Brain microvascular endothelial cell (primary cell): ENCODE results near the gene EEFSEC.
A peak's percentile ranks its signal among the peaks of the same experiment; 100 is the strongest.

Experiments used
- DNase-seq: peaks from one replicate; pipeline ENCODE4 v3.0.0-alpha.2; 2020
- H3K27ac ChIP-seq: fragments of 250-450 bp; sonication (Bioruptor Pico); 2 replicates; pipeline ENCODE4 v1.5.1; 2020; ENCODE audit warnings: mild to moderate bottlenecking, moderate library complexity
- H3K27me3 ChIP-seq: fragments of 250-450 bp; sonication (Bioruptor Pico); replicated peaks from 2 replicates; pipeline ENCODE4 v1.5.1; 2020; ENCODE audit warnings: mild to moderate bottlenecking
- H3K36me3 ChIP-seq: fragments of 250-450 bp; sonication (Bioruptor Pico); replicated peaks from 2 replicates; pipeline ENCODE4 v1.5.1; 2020; ENCODE audit warnings: mild to moderate bottlenecking
- H3K4me3 ChIP-seq: 2 replicates; pipeline ENCODE4 v1.5.1; 2011; ENCODE audit warnings: low read depth, mild to moderate bottlenecking, control low read depth, low read length, moderate library complexity
- CTCF ChIP-seq: IDR thresholded peaks from 2 replicates; pipeline ENCODE4 v1.5.1; 2011; ENCODE audit warnings: low read depth, mild to moderate bottlenecking, moderate library complexity, low read length, control low read depth, inconsistent platforms; ENCODE audit errors: missing control alignments
- in situ Hi-C: cut with HindIII; loops from 2 replicates; pipeline ENCODE4 v1.10.0; 2017; ENCODE audit warnings: low sequenced_read_pairs, low pct_ligation_motif_present

The EEFSEC gene

GRCh38 chr3:128278761-128279600 is 125.7 kb downstream of the EEFSEC start:
- TF ChIP-seq CTCF: peak; percentile 37
- in situ Hi-C loops: no loop called here
- peak; percentile 43 for DNase-seq
- H3K4me3 ChIP-seq: no peak overlapping the region
- no peak overlapping the region for H3K27ac ChIP-seq
- no peaks in the 10 kb centered on the region for H3K36me3 ChIP-seq
- H3K27me3 ChIP-seq: no peaks in the 10 kb centered on the region

GRCh38 chr3:128279601-128279880 is 126.3 kb downstream of the EEFSEC start:
- H3K27ac ChIP-seq: no peak overlapping the region
- no peaks in the 10 kb centered on the region for H3K27me3 ChIP-seq
- DNase-seq: no peak
- no peaks in the 10 kb centered on the region for H3K36me3 ChIP-seq
- TF ChIP-seq CTCF: no peak
- no peak overlapping the region for H3K4me3 ChIP-seq
- in situ Hi-C loops: no loop called here

GRCh38 chr3:128280481-128281052 is 127.3 kb downstream of the EEFSEC start:
- in situ Hi-C loops: no loop called here
- TF ChIP-seq CTCF: no peak
- H3K27me3 ChIP-seq: no peaks in the 10 kb centered on the region
- no peak overlapping the region for H3K4me3 ChIP-seq
- no peak overlapping the region for H3K27ac ChIP-seq
- H3K36me3 ChIP-seq: no peaks in the 10 kb centered on the region
- DNase-seq: no peak

- TF ChIP-seq CTCF: no peak
- in situ Hi-C loops: no loop called here
- H3K36me3 ChIP-seq: no peaks in the 10 kb centered on the region
- no peak for DNase-seq
- no peak overlapping the region for H3K27ac ChIP-seq
- no peaks in the 10 kb centered on the region for H3K27me3 ChIP-seq
- no peak overlapping the region for H3K4me3 ChIP-seq
Measured at GRCh38 chr3:128281056-128281455, 127.8 kb downstream of the EEFSEC start.

GRCh38 chr3:128281461-128282367 is 128.4 kb downstream of the EEFSEC start:
- Histone ChIP-seq H3K36me3 (no peaks in the 10 kb centered on the region), H3K27me3 (no peaks in the 10 kb centered on the region), H3K27ac (no peak overlapping the region), H3K4me3 (no peak overlapping the region)
- TF ChIP-seq CTCF: no peak
- in situ Hi-C loops: no loop called here
- DNase-seq: no peak
